SIG-M5 treated with dmso at 0.1 percent for 504 hours (cell line): ENCODE data around the gene SPECC1L.
"Not testable (repeated sequence)": the region's sequence is repeated elsewhere in the genome, so short reads cannot be mapped to it uniquely, and the experiment has no call there.

Experiments used
- DNase-seq: peaks from one replicate; lab custom pipeline; 2025; ENCODE audit not compliant: unreplicated experiment; lab: John Stamatoyannopoulos, UW

SPECC1L gene

DNA sequence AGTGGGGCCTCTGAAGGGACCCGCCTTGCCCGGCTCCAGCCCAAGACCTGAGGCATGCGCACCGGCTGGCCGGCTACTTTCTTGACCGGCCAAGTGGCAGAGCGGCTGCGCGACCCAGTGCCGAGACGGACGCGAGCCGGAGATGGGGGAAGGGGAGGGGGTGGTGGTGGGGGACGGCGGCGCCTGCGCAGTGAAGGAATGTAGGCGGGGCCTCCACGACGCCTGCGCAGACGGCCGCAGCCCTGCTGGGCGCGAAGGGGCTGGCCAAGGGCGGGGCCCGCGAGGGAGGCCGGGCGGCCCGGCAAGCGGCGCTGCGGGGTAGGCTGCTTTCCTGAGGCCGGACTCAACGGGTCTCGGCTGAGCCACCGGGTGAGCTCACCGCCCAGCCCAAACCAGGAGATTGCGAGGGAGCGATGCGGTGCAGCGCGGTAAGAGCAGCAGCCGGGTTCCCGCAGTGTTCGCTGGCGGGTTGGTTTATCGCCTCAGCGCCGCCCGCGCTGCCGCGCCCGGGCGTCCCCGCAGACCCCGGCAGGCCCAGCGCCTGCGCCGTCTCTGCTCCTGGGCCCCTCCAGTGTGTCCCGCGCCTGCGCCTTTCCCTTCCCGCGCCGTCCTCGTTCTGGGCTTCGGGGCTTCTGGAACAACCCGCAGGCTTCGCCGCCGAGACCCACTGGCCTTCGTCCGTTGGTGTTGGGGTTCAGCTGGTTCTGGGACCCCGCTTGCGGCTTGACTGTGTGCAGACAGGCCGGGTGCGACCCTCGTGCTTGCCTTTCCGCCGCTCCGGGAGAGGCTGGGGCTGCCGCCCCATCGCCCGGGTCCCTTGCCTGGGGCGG is at the start of gene SPECC1L:
SPECC1L (plus strand) TSS at position 276 of the 830 bp plus-strand sequence. CDS start 31,401 bp downstream, outside the sequence.
- peak; percentile 72 for DNase-seq

- no peak for DNase-seq
These were observed 46.2 kb upstream of the SPECC1L start for GRCh38 chr22:24224468-24224867.

GRCh38 chr22:24225044-24225601 is 45.5 kb upstream of the SPECC1L start:
- no peak for DNase-seq

- DNase-seq = no peak
These were observed 44.7 kb upstream of the SPECC1L start for GRCh38 chr22:24225951-24226350.

- no peak for DNase-seq
These were observed 39.5 kb upstream of the SPECC1L start for GRCh38 chr22:24230911-24231656.

GRCh38 chr22:24231706-24232105 is 38.9 kb upstream of the SPECC1L start:
- no peak for DNase-seq

GRCh38 chr22:24232124-24232523 is 38.5 kb upstream of the SPECC1L start:
- no peak for DNase-seq

DNA sequence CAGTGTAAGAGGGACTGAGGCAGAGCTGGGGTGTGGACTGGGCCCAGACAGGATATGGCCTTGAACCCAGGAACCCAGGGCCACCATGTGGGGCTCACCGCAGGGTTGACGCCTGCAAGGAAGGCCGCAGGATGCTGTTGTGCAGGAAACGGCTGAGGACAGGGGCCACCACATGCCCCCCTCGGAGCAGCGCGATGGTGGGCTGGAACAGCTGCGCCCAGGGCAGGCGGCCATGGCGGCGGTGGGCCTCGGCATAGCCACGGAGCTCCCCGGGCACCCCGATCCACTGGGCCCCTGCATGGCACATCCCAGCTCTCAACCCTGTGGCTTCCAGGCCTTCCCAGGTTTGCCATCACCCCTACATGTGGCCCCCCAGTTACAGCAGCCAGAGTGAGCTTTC is 37.9 kb upstream of the SPECC1L start:
- no peak for DNase-seq

GRCh38 chr22:24233235-24233634 is 37.4 kb upstream of the SPECC1L start:
- DNase-seq = no peak

DNA sequence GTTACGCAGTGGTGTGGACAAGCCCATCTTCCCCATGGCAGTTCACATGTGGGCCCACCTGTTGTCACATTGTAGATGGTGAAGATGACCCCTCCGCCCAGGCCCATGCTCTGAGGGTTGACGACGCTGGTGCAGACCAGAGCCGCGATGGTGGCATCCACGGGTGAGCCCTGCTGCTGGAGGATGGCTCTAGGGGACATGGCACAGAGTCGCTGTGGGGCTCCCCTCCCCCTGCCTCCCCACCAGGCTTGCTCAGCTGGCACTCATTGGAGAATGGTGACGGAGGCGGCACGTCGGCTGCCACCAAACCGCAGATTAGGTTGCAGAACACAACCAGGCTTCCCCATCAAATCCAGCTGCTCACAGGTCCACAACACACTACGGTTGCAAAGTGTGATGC is 36.8 kb upstream of the SPECC1L start:
- no peak for DNase-seq

DNA sequence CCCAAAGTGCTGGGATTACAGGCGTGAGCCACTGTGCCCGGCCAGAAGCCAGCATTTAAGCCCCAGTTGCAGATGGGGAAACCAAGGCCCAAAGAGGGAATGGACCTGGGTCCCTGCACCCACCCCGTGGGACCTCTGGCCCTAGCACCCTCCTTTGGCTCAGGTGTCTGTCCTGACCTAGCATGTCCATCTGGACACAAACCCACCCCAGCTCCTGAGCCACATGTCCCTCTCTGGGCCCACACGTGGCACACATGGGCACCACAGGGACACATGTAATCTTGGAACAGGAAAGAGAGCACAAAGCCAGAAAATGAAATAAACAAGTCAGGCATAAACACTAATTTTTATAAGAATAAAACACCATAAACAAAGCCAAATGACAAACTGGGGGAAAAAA is 35.3 kb upstream of the SPECC1L start:
- DNase-seq = no peak

GRCh38 chr22:24236656-24237055 is 34.0 kb upstream of the SPECC1L start:
- DNase-seq = no peak

GRCh38 chr22:24238101-24238694 is 32.4 kb upstream of the SPECC1L start:
- DNase-seq = not testable (repeated sequence)

DNA sequence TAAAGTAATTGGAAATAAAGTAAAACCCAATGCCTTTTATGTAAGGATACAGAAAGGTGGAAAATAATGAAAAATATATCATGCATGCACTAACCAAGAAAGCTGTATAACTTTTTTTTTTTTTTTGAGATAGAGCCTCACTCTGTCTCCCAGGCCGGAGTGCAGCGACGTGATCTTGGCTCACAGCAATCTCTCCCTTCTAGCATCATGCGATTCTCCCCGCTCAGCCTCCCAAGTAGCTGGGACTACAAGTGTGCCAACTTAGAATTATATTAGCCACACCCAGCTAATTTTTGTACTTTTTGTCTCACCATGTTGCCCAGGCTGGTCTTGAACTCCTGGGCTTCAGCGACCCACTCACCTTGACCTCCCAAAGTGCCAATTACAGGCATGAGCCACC is 30.2 kb upstream of the SPECC1L start:
- DNase-seq = no peak

DNA sequence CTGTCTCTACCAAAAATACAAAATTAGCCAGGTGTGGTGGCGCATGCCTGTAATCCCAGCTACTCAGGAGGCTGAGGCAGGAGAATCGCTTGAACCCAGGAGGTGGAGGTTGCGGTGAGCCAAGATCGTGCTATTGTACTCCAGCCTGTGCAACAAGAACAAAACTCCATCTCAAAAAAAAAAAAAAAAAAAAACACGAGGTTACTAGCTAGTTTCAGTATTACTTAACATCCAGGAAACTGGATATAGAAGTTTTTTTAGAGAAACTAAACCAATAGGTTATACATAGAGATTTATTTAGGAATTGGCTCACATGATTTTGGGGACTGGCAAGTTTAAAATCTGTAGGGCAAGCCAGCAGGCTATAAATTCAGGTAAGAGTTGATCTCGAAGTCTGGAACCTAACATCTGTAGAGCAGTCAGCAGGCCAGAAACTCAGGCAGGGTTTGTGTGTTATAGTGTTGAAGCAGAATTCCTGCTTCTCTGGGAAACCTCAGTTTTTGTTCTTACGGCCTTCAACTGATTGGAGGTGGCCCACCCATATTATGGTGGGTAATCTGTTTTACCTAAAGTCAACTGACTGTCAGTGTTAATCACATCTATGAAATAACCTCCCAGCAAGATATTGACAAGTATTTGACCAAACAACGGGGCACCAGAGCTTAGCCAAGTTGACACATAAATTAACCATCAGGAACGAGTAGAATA is 29.5 kb upstream of the SPECC1L start:
- DNase-seq = not testable (repeated sequence)

DNA sequence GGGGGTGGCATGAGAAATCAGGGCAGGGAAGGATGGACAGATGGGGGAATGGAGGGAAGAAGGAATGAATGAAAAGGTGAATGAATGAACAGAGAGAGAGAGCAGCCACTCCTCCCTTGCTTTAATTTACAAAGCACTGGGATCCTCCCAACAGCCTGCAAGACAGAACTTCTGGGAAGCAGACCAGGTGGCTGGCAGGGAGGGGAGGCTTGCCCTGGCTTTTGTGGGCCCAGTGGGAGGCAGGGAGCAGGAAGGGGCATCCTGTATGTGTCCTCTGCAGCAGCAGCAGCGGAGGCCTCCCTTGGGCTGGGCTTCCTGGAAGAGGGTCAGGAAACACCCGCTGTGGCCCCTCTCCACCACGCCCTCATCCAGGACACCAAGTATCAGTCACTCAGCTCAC is 27.2 kb upstream of the SPECC1L start:
- DNase-seq = not testable (repeated sequence)

- DNase-seq = no peak
These were observed 26.4 kb upstream of the SPECC1L start for GRCh38 chr22:24244144-24244787.

DNA sequence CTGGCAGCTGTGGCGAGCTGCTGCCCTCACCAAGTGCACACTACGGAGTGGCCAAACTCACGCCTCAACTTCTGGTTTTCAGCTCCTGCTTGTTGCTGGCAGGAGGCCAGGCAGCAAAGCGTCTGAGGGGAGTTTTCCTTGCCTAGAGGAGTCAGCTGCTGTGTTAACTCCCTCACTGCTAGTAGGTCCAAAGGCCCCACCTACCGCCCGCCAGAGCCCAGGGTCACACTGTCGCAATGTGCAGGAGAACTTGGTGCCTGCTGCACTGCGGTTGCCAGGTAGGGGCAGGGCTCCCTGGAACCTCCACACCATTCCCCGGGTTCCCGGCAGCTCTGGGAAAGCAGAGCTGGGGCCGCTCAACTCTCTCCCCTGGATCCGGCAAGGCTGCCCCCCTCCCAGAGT is 25.6 kb upstream of the SPECC1L start, which contains the start of gene GGT5:
GGT5 (minus strand) TSS at position 53 of the 402 bp plus-strand sequence. CDS start 357 bp downstream, outside the sequence.
- not testable (repeated sequence) for DNase-seq

- not testable (repeated sequence) for DNase-seq
These were observed 24.8 kb upstream of the SPECC1L start for GRCh38 chr22:24245584-24246561.
